GM18519 (cell line): Measurements from ENCODE around the gene PADI4.
A peak's percentile ranks its signal among the peaks of the same experiment; 100 is the strongest.
"Not testable (repeated sequence)": the region's sequence is repeated elsewhere in the genome, so short reads cannot be mapped to it uniquely, and the experiment has no call there.

Experiments used
- ATAC-seq: cut with Tn5 transposase; IDR thresholded peaks from one replicate; pipeline ENCODE4 v1.9.1; 2021; ENCODE audit warnings: mild to moderate bottlenecking, moderate library complexity; ENCODE audit not compliant: unreplicated experiment, low FRiP score

The PADI4 gene

DNA sequence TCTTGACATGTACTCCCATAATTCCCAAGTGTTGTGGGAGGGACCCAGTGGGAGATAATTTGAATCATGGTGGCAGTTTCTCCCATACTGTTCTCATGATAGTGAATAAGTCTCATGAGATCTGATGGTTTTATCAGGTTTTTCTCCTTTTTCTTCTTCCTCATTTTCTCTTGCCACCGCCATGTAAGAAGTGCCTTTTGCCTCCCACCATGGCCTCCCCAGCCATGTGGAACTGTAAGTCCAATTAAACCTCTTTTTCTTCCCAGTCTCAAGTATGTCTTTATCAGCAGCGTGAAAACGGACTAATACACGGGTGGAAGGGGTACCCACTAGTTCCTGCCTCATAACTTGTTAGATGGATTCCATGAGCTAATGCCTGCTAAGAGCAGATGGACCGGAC is 37.5 kb downstream of the PADI4 start:
- ATAC-seq: not testable (repeated sequence)

GRCh38 chr1:17346046-17346789 is 38.2 kb downstream of the PADI4 start:
- no peak for ATAC-seq

GRCh38 chr1:17347769-17348592 is 40.0 kb downstream of the PADI4 start:
- no peak for ATAC-seq

DNA sequence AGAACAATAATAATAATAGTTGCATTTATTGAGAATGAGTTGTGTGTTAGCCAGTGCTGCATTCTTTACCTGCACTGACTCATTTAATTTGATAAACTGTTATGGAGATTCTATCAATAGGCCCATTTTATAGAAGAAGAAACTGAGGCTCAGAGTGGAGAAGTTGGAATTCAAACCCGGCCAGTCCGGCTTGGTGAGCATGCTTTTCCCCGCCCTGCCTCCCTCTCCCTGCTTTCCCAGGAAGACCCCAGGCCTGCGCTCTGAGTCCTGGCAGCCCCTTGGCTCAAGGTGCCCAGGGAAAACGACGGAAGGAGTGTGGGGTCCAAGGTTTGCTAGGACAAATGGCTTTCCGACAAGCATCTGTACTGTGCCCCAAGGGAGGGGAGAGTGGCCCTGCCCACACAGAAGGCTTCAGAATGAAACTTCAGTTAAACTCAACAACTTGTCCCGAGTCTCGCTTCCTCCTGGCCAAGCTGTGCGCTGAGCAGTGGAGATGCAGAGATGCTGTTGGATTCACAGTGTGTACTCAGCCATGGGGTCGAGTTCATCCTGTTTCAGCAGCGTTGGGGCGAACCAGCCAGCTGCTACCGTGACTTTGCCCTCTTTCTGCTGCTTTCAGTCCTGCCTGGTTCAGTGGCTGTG is 40.7 kb downstream of the PADI4 start:
- ATAC-seq: peak; percentile 47

- no peak for ATAC-seq
Observed at GRCh38 chr1:17350083-17350482, 42.1 kb downstream of the PADI4 start.

DNA sequence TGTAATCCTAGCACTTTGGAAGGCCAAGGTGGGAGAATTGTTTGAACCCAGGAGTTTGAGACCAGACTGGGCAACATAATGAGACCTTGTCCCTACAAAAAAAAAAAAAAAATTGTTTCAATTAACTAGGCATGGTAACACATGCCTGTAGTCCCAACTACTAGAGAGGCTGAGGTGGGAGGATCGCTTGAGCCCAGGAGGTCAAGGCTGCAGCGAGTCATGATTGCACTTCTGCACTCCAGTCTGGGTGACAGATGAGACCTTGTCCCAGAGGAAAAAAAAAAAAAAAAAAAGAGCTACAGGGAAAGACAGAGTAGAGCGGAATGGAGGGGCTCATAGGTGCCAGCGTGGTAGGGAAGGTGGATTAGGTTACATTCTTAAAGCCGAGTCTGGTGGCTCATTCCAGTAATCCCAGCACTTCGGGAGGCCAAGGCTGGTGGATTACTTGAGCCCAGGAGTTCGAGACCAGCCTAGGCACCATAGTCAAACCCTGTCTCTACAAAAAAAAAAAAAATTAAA is 43.0 kb downstream of the PADI4 start:
- no peak for ATAC-seq

GRCh38 chr1:17351598-17352324 is 43.8 kb downstream of the PADI4 start:
- no peak for ATAC-seq

DNA sequence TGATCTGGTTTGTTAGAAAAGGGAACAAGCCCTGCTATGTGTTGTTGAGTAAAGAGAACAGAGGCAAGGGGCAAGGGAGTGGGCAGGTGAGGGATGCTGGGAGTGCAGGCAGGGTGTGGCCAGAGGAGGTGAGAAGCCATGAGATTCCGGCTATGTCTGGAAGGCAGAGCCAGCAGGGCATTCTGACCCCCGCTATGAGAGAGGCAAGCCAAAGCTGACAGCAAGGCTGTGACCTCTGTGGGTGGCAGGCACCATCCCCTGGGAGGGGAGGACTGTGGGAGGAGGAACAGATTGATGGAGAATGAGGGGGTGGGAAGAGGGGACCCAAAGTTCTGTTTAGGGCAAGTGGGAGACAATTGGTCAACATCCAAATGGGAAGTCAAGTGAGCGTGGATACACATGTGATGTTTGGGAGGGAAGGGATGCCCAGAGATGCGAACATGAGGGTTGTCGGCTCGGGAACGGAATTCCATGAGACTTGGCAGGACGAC is 44.5 kb downstream of the PADI4 start:
- no peak for ATAC-seq

DNA sequence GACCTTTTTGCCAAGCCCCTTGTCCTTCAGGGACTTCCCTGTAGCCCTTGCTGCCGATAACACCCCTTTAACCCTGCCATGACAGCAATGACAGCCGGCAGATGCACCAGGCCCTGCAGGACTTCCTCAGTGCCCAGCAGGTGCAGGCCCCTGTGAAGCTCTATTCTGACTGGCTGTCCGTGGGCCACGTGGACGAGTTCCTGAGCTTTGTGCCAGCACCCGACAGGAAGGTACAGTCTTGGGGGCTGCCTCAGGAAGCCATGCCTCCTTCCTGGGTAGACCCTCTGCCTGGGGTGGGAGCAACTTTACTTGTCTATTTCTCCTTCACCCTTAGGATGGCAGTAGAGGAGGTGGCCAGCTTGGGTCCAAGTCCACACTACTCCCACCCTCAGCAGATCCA is 47.9 kb downstream of the PADI4 start:
- ATAC-seq: no peak

GRCh38 chr1:17356387-17357026 is 48.5 kb downstream of the PADI4 start:
- no peak for ATAC-seq

DNA sequence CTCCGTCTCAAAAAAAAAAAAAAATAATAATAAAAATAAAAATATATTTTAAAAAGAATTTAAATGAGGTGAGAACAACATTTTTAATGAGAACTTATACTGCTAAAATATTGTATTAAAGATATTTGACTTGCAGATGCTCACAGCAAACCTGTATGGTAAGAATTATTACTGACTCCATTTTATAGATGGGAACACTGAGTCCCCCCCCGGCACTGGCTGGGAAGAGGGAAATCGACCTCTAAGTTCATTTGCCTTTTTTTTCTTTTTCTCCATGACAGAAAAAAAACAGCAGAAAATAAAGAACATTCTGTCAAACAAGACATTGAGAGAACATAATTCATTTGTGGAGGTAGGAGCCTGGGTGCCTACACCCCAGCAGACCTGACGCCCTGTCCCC is 50.6 kb downstream of the PADI4 start:
- no peak for ATAC-seq

DNA sequence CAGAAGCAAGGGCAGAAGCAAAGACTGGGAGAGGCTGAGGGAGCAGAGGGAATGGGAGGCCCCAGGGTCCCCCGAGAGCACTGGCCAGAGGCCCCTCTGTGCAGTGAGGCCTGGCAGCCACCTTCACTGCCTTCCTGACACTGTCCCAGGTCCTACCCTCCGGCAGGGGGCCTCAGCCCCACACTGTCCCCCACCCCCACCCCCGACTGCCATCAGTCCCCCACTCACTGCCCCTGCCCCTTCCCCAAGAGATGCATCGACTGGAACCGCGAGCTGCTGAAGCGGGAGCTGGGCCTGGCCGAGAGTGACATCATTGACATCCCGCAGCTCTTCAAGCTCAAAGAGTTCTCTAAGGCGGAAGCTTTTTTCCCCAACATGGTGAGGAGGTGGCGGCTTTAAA is 51.0 kb downstream of the PADI4 start:
- ATAC-seq: no peak

GRCh38 chr1:17359808-17360207 is 51.8 kb downstream of the PADI4 start:
- no peak for ATAC-seq

- no peak for ATAC-seq
Observed at GRCh38 chr1:17360272-17360956, 52.4 kb downstream of the PADI4 start.

GRCh38 chr1:17361687-17362086 is 53.7 kb downstream of the PADI4 start:
- no peak for ATAC-seq

GRCh38 chr1:17363351-17363750 is 55.4 kb downstream of the PADI4 start:
- no peak for ATAC-seq

DNA sequence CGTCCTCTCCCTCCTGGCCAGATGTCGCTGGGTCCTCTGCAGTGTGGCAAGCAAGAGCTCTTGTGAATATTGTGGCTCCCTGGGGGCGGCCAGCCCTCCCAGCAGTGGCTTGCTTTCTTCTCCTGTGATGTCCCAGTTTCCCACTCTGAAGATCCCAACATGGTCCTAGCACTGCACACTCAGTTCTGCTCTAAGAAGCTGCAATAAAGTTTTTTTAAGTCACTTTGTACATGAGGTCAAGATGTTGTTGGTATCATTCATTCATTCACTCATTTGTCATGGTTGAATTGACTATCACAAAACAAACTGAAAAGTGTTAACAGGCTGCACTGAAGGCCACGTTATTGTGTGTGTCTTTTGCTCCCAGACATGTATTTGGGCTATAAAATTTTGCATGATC is 55.8 kb downstream of the PADI4 start:
- no peak for ATAC-seq

GRCh38 chr1:17365293-17365692 is 57.3 kb downstream of the PADI4 start:
- ATAC-seq: no peak

DNA sequence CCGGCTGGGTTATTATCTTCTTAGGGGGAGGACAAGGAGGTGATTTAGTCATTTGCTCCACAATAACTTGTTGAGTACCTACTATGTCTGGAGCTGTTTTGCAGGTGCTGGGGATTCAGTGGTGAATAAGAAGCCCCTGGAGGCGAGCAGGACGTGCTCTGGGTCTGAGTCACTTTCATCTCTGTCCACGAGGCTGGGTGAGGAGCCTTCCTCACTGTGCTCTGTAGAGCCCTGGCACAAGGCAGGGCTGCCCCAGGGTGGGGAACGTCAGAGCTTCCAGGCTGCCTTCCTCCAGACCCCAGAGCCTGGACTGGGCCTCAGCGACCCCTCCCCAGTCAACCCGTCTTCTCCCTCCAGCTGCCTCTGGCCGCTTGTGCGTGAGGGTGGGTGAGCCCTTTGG is 61.5 kb downstream of the PADI4 start:
- no peak for ATAC-seq
